D721Med (cell line): Measurements from ENCODE around the gene CLEC17A.
"Not testable (repeated sequence)": the region's sequence is repeated elsewhere in the genome, so short reads cannot be mapped to it uniquely, and the experiment has no call there.

Source experiments
- DNase-seq: peaks from one replicate; pipeline ENCODE4 v3.0.0; 2011; ENCODE audit warnings: low spot score; ENCODE audit not compliant: insufficient read length
- FAIRE-seq: peaks from 2 replicates; lab custom pipeline; 2011; peaks lifted over from hg19 to GRCh38; lab: Jason Lieb, UNC
- CTCF ChIP-seq: IDR thresholded peaks from 2 replicates; pipeline ENCODE4 v1.5.1; 2012; ENCODE audit warnings: mild to moderate bottlenecking, control low read depth; ENCODE audit not compliant: insufficient read depth; ENCODE audit errors: missing control alignments

The CLEC17A gene

DNA sequence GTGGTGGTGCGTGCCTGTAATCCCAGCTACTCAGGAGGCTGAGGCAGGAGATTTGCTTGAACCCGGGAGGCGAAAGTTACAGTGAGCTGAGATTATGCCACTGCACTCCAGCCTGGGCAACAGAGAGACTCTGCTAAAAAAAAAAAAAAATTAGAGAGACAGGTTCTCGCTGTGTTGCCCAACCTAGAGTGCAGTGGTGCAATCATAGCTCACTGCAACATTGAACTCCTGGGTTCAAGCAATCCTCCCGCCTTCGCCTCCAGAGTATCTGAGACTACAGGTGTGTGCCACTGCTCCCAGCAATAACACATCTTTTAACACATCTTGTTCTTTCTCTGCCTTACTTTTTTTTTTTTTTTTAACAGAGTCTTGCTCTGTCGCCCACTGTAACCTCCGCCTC is 32.7 kb downstream of the CLEC17A start:
- no peak for DNase-seq
- no peak for TF ChIP-seq CTCF
- FAIRE-seq: no peak

- no peak for DNase-seq
- TF ChIP-seq CTCF: no peak
- no peak for FAIRE-seq
Observed at GRCh38 chr19:14616407-14616806, 33.5 kb downstream of the CLEC17A start.

- no peak for TF ChIP-seq CTCF
- no peak for FAIRE-seq
- no peak for DNase-seq
Observed at GRCh38 chr19:14619404-14619803, 36.5 kb downstream of the CLEC17A start.

GRCh38 chr19:14624491-14624890 is 41.6 kb downstream of the CLEC17A start:
- not testable (repeated sequence) for FAIRE-seq, DNase-seq

DNA sequence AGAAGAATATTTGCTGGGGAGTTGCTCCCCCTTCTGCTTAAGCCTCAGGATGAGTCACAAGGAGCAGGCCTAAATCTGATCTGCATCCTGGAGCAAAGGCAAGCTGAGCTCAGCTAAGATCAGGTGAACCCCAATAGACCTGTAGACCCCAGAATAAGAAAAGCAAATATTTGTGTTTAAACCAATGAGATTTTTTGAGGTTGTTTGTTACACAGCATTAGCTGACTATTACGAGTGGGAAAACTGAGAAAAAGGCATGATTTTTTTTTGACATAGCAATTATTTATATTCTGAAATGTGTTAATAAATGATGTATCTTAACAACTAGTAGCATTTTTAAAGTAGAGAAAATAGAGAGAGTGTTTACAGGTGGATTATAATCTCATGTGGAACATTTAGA is 46.7 kb downstream of the CLEC17A start:
- DNase-seq (no peak), FAIRE-seq (no peak)
- no peak for TF ChIP-seq CTCF

DNA sequence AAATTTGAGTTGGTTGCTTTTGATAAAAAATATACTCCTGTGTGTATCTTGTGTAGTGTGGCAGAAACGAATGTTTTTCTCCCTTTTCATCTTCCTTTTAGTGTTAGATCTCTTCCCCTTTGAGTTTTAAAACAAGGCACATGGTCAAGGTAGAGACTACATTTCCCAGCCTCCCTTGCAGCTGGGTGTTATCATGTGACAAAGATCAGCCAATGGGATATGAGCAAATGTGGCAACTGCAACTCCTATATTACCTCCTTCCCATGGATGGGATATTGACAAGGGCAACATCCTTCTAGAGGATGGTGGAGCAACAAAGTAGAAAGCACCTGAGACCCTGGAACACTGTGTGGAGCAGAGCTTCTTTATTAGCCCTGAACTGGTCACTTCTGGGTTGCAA is 49.4 kb downstream of the CLEC17A start:
- no peak for TF ChIP-seq CTCF
- DNase-seq (no peak), FAIRE-seq (no peak)

DNA sequence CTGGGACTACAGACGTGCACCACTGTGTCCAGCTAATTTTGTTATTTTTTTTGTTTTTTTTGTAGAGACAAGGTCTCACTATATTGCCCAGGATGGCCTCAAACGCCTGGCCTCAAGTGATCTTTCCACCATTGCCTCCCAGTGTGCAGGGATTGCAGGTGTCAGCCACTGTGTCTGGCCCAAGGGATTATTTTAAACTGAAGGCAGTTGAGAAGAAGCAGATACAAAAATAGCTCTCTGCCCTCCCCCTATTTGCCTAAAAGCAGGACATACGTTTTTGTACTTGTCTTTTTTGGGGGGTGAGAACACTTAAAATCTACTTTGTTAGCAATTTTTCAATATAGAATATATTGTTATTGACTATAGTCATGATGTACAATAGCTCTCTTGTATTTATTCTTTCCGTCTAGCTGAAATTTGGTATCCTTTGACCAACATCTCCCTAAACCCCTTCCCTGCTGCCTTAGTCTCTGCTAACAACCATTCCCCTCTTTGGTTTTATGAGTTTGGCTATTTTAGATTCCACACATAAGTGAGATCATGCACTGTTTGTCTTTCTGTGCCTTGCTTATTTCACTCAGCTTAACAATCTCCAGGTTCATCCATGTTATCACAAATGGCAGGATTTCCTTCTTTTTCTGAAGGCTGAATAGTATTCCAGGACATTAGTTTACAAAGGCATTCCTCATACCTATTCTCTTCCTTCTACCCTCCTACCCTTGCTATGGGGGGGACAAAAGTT is 56.8 kb downstream of the CLEC17A start:
- no peak for DNase-seq
- FAIRE-seq: no peak
- TF ChIP-seq CTCF: no peak
